ENCODE results near the gene CLIC1.

CLIC1 gene

DNA sequence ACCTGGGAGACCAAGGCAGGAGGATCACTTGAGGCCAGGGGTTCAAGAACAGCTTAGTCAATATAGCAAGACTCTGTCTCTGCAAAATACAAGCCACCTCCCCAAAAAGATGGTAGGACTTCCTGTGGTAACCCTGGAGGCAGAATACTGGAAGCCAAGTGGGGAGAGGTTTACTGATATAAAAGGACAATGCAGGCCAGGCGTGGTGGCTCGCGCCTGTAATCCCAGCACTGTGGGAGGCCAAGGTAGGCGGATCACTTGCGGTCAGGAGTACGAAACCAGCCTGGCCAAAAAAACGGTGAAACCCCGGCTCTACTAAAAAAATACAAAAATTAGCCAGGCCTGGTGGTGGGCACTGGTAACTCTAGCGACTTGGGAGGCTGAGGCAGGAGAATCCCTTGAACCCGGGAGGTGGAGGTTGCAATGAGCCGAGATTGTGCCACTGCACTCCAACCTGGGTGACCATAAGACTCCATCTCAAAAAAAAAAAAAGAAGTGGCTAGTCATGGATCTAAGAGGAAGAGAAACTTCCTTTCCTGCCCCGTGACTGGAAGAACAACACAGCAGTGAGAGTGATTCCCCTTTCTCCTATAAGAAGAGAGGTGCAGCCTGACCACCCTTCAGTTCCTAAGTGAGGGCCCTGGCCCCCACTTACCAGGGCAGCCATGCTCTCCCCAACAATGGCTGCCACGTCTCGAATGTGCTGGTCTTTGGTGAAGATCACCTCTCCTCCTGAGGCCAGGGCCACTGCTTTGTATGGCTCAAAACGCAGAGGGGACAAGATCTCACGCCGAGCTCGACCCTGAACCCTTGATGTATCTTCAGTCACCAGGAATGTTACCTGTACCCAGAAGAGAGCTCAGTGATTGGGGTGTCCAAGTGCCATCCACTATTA is 32.3 kb upstream of the CLIC1 start:
- no peak for DNase-seq

DNA sequence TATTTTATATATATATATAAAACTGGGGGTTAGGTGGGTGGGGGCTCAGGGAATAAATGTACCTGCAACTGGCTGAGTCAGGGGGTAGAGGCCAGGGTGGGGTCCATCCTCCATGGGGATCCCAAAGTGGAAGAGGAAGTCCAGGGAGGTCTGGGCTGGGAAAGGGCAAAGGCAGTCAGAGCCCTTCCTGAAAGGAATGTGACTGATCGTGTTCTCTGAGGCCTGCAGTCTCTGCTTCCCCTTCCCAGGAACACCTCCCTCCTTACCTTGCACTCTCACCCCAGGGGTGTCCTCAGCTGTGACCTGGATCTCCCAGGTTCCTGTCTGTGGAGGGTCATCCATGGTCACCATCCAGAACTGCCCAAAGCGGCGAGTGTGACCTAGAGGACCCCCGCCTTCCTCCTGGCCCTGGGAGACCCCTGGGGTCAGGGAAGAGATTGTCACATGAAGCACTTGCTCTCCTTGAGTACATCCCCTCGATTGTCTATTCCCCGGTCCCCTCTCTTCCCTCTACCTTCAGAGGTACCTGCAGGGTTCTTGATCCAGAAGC is 30.8 kb upstream of the CLIC1 start:
- DNase-seq: no peak

DNA sequence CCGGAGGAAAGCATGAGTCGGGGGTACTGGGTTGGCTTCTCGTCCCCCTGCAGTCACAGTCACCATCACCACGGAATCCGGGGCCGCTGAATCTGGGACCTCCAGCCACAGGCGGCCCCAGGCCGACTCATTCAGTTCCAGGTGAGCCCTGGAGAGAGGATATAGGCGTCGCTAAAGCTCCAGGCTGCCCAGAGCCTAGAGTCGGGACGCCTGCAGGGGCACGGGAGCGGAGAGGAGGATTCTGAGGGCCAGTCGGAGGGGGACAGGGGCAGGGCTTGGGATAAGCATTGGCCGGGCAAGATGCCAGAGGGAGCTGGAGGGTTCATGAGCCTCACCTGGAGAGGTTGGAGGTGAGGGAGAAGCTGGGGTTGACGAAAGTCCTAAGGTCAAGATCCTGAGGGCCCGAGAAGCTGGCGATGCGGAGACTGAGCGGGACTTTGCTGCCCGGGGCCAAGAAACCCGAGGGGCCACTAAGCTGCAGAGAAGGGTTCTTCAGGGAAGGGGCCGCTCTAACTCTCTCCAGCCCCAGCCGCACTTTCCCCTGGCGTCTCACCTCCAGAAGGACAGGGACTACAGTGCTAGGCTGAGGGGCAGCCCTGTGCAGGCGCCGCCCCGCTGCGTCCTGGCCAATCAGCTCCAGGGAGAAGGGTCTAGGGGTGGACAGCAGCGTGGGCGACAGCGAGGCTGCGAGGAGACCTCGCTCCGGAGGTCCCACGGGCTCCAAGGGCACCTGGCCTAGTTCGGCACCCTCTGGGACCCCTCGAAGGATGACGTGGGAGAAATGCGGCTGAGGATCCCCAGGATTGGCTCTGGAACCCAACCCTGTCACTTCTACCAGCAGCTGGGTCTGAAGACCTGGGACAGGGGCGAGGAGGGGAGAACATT is 29.8 kb upstream of the CLIC1 start:
- no peak for DNase-seq

DNA sequence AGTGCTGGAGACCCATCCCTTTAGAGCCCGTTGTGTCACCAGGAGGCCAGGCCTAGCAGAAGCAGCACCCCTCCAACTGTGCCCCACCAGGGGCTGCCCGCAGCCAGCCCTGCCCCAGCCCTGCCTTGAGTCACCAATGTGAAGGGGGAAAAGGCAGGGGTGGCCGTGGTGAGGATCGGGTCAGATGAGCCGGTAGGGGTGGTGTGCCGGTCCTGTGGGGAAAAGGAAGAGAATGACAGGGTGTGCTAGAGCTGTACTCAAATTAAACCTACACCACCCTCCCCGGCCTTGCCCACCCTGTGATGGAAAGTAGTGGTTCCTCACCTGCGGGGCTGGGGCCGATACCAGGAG is 29.2 kb upstream of the CLIC1 start:
- DNase-seq: no peak

DNA sequence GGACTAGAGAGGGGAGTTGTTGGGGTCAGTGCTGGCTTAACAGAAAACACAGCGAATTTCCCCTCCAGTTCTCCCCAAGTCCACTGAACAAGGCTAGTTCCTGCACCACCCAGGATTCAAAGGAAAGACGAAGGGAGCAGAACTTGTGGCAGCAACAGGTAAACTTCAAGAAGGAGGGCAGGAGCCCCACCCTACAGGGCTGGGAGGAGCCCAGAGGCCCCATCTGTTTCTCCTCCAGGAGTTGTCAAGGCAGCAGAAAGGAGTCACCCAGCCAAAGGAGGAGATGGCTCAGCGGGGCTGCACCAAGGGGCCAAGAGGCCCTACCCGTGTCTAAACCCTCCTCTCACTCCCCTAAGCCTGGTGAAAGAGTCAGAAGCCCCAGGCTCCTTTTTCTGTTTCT is 27.9 kb upstream of the CLIC1 start:
- DNase-seq: no peak

DNA sequence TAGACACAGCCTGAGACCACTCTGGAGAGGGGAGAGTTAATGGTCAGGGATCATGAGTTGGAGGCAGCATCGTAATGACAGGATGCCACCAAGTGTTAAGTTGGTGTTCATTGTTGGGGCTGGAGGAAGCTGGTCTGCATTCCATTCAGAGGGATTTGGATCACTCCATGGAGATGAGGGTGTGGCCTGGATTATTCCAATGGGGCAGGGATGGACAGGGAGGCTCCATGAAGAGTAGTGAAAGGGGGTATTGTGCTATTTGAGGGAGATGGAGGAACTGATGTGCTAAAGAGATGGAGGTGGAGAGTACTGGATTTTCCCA is 27.2 kb upstream of the CLIC1 start:
- DNase-seq: no peak

DNA sequence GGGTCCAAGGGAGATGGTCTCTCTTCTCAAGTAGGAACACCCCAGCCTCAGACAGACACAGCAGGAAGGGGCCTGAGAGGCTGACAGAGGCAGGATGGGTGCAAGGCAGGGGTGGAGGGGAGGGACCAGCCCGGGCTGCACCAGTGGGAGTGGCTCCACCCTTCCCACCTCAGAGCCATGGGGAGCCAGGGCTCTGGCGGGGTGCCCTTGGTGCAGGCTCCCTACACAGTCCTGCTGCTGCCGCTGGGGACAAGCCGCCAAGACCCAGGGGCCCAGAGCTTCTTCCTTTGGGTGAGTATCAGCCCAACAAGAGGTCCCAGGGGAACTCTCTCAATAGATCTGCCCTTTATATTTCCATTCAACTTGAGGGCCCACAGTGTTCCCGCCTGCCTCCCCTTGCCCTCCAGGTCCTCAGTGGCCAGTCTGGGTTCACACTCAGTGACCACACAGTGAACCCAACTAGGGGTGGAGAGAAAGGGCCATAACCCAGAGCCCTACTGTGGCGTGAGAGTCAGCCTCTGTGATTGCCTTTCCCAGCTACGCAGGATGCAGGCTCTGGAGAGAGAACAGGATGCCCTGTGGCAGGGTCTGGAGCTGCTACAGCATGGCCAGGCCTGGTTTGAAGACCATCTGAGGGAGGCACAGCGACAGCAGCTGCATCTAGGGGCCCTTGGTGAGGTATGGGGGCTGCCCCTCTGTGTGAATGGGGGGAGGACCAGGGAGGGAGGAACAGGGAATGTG is 26.7 kb upstream of the CLIC1 start:
- DNase-seq: no peak

DNA sequence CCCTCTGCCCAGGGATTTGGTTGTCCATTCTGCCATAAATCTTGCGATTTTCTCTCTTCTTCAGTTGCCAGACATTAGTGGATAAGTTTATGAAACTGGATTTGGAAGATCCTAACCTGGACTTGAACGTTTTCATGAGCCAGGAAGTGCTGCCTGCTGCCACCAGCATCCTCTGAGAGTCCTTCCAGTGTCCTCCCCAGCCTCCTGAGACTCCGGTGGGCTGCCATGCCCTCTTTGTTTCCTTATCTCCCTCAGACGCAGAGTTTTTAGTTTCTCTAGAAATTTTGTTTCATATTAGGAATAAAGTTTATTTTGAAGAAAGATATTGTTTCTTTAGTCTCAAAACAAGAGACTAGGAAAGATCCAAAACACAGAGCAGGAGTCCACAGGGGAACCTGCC is 26.0 kb upstream of the CLIC1 start, which contains the start of gene SAPCD1:
SAPCD1 (plus strand) TSS at position 301 of the 400 bp plus-strand sequence. CDS start 399 bp downstream, outside the sequence.
- no peak for DNase-seq

DNA sequence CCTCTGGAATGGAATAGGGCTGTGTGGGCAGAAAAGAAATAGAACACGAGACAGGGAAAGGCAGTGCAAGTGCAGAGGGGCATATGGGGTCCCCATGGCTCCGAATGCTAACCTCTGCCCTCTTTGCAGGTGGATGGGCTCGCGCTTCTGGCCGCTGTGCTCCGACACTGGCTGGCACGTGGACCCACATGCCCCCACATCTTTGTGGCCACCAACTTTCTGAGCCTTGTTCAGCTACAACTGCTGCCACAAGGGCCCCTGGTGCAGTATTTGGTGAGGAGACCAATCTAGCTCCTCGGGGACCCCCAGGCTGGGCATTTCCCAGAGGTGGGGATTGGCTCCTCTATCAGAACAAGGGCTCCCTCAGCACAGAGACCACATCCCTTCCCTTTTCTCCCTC is 25.0 kb upstream of the CLIC1 start:
- no peak for DNase-seq

DNA sequence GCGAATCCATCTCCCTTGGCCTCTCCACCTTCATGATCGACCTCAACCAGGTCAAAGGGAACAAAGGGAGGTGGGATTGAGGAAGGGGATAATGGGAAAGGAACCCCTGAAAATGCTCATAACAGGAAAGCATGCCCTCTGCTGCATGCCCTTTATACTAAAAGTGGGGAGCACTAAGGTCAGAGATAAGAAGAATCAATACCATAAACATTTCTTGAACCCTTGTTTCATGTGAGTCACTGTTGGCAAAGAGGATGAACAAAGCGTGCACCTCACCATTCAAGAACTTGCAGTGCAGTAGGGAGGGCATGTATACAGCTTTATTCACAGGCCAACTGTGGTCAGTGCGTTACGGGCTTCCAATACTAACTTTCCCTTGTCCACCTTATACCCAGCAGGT is 24.5 kb upstream of the CLIC1 start:
- DNase-seq: no peak

DNA sequence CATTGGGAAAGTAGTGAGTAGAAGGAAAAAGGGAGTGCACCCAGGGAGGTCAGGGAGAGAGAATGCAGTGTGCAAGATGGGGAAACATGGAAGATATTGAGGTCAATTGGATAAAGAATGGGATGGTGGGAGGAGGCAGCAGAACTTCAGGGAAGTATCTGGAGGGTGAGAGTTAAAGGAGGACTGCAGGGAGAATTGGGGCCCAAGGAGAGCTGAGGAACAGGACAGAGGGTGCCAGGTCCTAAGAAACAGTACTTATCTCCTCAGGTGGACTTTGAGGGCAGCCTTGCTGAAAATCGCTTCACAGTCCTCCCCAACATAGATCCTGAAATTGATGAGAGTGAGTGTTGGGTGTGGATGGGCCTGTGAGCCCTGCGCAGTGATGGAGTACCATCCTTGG is 22.0 kb upstream of the CLIC1 start:
- DNase-seq: no peak

DNA sequence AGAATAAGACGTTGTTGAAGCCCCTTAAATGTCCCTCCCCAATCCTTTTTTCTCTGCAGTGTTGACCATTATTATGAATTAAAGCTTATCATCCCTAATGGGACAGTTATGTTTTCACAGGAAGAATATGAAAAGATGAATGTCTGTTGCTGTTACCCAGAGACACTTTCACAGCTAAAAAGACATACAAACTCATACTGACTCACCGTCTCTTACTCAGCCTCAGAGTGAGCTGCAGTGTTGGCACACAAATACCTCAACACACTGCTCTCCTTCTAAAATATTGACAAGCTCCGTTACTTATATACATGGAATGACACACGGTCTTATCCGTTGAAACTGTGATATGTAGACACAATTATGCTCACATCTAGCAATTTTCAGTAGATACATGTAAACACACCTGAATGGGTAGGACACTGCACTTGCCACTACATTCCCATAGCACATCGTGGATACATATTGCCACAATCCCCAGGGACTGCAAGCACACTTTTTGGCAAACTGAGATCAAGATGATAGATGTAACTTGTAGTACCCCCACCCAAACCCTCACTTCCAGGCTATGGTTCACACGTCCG is 16.5 kb upstream of the CLIC1 start:
- no peak for DNase-seq

DNA sequence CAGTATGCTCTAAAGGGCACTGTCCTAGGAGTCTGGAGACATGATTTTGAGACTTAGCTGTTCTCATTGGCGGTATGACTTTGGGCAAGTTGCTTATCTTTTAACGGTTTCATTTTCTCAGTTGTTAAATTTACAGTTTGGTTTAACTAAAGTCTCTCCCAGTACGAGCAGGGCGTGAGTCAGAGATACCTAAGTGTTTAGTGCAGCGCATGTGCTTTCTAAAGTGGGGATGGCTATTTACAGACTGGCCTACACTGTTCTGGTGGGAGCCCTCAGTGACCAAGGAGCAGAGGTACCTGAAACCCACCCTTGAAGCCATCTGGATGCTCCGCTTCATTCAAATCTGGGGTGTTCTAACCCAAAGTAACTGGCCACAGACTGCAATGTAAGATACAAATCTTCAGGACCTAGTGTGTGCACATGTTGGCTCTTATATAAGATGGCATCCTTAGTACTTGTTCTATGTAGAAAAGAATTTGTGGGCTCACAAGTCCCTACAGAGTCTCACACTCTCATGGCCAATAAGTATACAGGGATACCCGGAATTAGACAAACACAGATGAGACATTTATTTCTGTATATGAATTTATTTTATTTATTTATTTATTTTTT is 14.2 kb upstream of the CLIC1 start:
- DNase-seq: no peak

DNA sequence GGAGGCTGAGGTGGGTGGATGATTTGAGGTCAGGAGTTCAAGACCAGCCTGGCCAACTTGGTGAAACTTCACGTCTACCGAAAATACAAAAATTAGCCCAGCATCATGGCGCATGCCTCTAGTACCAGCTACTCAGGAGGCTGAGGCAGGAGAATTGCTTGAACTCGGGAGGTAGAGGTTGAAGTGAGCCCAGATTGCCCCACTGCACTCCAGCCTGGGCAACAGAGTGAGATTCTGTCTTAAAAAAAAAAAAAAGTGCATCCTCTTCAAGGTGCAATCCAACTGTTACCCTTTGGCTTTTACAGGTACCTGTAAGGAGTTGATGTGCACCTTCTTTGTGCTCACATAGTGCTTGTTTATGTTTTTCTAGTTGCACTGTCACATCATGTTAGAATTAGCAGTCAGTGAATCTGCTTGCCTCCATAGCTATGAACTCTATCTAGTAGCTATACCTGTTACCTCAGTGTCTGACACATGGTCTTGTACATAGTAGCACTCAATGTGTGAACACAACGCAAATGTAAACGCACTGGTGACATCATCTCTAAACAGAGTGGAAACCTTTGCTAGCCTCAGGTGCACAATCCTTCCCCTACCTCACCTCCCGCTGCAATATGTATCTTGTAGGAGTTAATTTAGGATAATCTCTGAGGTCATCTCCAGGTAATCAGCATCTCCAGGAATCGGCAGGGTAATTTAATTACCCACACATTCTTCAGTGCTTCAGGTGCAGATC is 13.1 kb upstream of the CLIC1 start:
- no peak for DNase-seq

DNA sequence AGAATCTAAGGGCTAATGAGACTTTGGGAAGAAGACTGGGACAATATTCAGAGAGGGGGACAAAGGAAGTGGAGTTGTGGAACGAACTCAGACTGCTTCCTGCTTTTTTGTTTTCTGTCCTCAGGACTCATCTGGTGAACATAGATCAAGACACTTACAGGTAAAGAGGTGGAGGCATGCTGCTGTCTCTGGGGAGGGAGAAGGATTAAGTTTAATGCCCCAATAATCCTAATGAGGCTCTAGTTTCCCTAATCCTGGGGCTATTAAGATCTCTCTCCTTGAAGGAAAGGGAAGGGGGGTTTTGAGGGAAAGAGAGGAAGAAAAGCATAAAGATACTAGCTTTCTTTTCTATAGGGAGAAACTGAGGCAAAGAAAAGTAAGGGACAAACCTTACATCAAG is 8.1 kb upstream of the CLIC1 start:
- DNase-seq: no peak

DNA sequence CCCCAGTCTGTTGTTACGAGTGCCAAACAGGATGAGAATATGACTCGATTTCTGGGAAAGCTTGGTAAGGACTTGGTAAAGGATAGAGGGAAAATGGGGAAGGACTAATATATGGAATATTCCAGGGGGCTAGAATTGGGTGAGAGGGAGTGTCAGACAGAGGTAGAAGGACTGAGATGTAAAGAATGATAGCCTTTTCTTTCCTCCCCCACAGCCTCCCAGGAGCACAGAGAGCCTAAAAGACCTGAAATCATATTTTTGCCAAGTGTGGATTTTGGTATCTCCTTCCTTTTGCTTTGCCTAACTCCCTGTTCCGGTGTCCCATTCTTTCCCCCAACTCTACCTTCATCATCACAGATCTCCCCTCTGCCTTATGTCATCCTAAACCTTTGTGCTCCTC is 6.6 kb upstream of the CLIC1 start:
- DNase-seq: no peak

DNA sequence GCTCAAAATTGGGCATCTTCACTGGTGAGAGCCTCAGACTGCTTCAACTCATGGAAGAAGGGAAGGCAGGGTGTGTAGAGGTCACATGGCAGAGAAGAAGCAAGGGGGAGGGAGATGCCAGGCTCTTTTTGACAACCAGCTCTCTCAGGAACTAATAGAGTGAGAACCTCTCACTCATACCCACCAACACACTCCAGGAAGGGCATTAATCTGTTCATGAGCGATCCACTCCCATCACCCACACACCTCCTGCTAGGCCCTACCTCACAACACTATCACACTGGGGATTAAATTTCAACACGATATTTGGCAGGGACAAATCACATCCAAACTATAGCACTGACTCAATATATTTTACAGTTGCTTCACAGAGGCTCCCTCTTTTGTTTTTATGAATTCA is 5.5 kb upstream of the CLIC1 start:
- DNase-seq: no peak

DNA sequence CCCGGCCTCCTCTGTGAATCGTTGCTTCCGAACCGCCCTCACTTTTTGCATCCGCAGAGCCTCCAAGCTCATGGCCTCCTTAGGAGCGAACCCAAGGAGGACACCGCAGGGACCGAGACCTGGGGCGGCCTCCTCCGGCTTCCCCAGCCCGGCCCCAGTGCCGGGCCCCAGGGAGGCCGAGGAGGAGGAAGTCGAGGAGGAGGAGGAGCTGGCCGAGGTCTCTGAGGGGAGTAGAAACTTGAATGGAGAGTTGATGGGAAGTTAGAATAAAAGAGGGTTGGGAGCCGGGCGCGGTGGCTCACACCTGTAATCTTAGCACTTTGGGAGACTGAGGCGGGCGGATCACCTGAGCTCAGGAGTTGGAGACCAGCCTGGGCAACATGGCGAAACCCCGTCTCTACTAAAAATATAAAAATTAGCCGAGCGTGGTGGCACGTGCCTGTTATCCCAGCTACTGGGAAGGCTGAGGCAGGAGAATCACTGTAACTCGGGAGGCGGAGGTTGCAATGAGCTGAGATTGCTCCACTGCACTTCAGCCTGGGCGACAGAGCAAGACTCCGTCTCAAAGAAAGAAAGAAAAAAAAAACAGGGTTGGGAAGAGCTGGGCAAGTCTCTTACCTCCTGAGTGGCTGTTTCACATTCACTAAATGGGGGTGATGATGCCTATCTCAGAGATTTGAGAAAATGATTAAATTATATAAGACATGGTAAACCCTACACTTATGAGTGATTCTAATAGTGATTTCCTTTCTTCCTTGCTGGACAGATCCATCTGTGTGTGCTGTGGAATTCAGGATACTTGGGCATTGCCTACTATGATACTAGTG is 4.3 kb upstream of the CLIC1 start:
- peak in 1 of 3 experiments; percentile 52 for DNase-seq

DNA sequence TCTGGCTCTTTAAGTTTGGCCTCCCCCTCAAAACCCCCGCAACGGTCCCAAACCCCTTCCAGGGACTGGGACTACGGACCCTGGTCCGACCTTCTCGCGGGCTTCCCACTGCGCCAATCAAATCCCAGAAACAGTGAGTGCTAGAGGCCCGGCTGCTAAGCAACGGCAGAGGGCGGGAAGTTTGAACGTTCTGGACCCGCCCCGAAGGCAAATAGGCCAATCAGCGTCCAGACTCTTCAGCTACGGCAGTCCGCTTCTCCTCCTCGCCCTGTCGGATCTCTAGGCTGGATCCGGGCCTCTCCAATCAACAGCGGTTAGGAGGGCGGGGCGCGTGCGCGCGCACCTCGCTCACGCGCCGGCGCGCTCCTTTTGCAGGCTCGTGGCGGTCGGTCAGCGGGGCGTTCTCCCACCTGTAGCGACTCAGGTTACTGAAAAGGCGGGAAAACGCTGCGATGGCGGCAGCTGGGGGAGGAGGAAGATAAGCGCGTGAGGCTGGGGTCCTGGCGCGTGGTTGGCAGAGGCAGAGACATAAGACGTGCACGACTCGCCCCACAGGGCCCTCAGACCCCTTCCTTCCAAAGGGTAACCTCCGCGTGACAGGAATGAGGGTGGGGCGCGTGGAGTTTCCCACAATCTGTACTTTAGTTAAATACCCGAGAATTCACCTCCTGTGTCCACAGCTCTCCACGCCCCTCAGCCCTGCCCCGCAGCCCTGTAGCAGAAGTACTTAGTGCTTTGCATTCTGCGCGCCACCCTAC is 3.5 kb upstream of the CLIC1 start, which contains the start of gene MSH5:
MSH5 (plus strand) TSS at position 367 of the 758 bp plus-strand sequence. CDS start 462 bp downstream, outside the sequence.
- peak; percentile 99 to 100 (median 99) for DNase-seq
